H1 (cell line): ENCODE data around the gene ST3GAL3. TPM values are rescaled to one million over a fixed set of nuclear protein-coding genes. Genes with fewer than 3 reads are reported as not detected.

Experiments
- CTCF ChIP-seq, 3 experiments: IDR thresholded peaks; 1 replicate in 2 of 3; 2 replicates in 1 of 3; pipeline versions ENCODE4 v1.5.1 to v1.6.1; 2011; ENCODE audit warnings: low read length in 3 of 3, mild to moderate bottlenecking in 3 of 3, inconsistent platforms in 2 of 3, low read depth in 1 of 3, moderate library complexity in 1 of 3; ENCODE audit not compliant: insufficient read depth in 1 of 3; ENCODE audit errors: control extremely low read depth in 1 of 3
- RFX5 ChIP-seq: IDR thresholded peaks from 2 replicates; pipeline ENCODE4 v1.6.1; 2011; ENCODE audit warnings: low read depth, low read length, improper control_type of control experiment, borderline replicate concordance
- SIX5 ChIP-seq: IDR thresholded peaks from 2 replicates; pipeline ENCODE4 v1.6.1; 2011; ENCODE audit warnings: mild to moderate bottlenecking, low read depth, low read length
- TCF12 ChIP-seq: IDR thresholded peaks from 2 replicates; pipeline ENCODE4 v1.6.1; 2011; ENCODE audit warnings: low read depth, mild to moderate bottlenecking, low read length
- polyA plus RNA-seq, 7 experiments: library from polyadenylated mRNA; depleted of rRNA in 3 of 7; stranded (reverse) in 5 of 7; unstranded in 2 of 7; fragments of >200 nt in 5 of 7; fragments of 200-250 nt in 2 of 7; gene quantifications; 1 replicate in 5 of 7; 2 replicates in 1 of 7; 4 replicates in 1 of 7; pipeline versions ENCODE4 v1.2.1 to v1.2.3, GENCODE V29; 2011 to 2013; ENCODE audit warnings: missing spikeins in 2 of 7, mixed read lengths in 2 of 7
- total RNA-seq: library from RNA; stranded (reverse); fragmentation: NEBNext Ultra II Directional; extraction: Animal tissue kit (Norgen Biotek cat#: 25700); gene quantifications from 2 replicates; pipeline ENCODE4 v1.2.1, GENCODE V29; 2021

Gene ST3GAL3
- total and polyA plus RNA-seq, 2 of the 8 experiments (the other 6 are each of a cell fraction or from before 2014, with no cell fraction given), result 6.8 to 7.0 TPM

- no peak for TF ChIP-seq SIX5
- no peak for TF ChIP-seq RFX5
- no peak for TF ChIP-seq TCF12
- TF ChIP-seq CTCF (IDR thresholded peaks at IDR 0.05; ENCODE audit: control extremely low read depth in 1 of 3, insufficient read depth in 1 of 3, low read depth in 1 of 3, low read length in 3 of 3), result no peak
These were observed 134.8 kb downstream of the ST3GAL3 start (continued) for GRCh38 chr1:43842175-43842498.
